ENCODE measurements around the gene OR6K2.
"Not testable (repeated sequence)": the region's sequence is repeated elsewhere in the genome, so short reads cannot be mapped to it uniquely, and the experiment has no call there.

OR6K2 gene, protein sequence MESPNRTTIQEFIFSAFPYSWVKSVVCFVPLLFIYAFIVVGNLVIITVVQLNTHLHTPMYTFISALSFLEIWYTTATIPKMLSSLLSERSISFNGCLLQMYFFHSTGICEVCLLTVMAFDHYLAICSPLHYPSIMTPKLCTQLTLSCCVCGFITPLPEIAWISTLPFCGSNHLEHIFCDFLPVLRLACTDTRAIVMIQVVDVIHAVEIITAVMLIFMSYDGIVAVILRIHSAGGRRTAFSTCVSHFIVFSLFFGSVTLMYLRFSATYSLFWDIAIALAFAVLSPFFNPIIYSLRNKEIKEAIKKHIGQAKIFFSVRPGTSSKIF

DNA sequence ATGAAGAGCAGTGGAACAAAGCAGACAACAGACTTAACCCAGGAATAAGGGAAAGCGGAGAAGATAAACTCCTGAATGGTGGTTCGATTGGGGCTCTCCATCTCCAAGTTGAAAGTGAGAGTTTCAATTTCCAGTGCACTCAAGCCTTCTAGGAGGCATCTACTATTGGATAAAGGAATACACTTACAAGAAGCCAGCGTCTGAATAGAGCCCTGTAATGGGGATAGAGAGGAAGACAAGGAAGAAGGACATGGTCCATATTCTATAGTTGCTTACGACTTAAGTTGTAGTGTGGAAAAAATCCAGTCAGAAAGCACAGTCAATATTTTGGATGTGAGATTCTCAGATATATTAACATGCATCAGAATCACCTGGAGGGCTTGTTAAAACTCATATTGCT, at the start of gene OR6K2:
TSS of gene OR6K2 (minus strand) at position 101 of the 400 bp plus-strand sequence. CDS start at position 101, 0 bp downstream.
- DNase-seq: no peak

DNA sequence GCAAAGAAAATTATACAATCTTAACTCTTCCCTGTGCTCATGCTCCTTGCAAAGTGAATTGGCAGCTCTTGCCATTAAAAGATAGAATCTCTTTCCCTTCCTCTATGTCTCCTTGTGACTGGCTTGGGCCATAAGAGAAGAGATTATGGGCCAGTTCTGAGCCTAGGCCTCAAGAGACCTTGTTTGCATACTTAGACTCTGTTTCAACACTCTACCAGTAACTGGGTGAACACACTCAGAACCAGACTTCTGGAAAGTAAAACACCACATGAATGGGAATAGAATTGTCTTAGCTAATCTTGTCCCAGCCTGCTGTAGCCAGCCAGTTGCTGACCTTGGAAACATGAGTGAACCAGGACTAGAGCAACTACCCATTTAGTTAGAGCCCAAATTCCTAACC, 35.4 kb upstream of the OR6K2 start:
- no peak for DNase-seq

DNA sequence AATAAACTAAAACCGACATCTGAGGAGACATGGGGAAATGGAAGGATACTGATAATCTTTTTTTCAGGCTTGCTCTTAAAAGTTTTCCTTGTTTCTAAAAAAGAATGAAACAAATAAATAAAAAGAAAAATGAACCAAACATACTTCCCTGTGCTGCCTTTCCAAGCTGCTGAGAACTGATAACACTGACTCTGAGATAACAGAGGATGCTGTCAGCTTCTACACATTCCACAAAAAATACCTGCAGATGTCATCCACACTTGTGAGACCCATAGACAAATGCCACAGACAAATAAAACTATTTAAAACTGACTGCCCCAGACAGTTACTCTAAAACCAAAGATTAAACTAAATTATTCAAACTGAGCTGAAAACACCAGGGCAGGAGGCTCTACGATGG, 32.1 kb upstream of the OR6K2 start:
- no peak for DNase-seq

DNA sequence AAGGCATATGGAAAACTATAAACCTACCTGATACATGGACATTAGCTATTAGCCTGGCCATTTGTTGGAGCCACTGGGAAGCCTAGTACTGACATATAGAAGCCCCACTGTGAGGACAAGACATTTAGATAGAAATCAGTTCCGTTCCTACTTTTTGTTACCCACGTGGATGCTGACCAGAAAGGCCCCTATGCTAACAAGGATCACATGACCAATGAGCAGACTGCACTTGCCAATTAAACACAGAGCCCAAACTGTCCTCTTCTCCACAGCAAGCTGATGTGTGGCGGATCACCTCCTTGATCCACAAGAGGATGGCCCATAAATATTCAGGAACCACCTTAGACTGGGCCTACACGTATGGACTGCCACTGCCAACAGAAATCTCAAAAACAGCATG, 31.3 kb upstream of the OR6K2 start:
- DNase-seq: no peak

DNA sequence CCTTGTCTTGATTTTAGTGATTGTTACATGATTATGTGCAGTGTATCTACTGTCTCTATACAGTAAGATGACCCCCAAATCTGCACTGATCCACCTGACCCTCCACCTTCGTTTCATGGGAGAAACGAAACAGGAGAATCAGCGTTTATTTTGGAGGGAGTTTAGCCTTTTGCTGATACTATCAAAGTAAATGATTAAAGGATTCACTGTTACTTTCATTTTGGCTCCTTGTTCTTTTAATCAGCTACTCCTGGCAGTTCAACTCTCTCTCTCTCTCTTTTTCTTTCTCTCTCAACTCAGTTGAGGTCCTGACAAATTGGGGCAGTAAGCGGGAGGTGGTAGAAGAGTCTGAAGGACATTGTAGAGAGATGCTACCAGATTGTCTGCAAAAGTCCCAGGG, 30.0 kb upstream of the OR6K2 start:
- DNase-seq: no peak

DNA sequence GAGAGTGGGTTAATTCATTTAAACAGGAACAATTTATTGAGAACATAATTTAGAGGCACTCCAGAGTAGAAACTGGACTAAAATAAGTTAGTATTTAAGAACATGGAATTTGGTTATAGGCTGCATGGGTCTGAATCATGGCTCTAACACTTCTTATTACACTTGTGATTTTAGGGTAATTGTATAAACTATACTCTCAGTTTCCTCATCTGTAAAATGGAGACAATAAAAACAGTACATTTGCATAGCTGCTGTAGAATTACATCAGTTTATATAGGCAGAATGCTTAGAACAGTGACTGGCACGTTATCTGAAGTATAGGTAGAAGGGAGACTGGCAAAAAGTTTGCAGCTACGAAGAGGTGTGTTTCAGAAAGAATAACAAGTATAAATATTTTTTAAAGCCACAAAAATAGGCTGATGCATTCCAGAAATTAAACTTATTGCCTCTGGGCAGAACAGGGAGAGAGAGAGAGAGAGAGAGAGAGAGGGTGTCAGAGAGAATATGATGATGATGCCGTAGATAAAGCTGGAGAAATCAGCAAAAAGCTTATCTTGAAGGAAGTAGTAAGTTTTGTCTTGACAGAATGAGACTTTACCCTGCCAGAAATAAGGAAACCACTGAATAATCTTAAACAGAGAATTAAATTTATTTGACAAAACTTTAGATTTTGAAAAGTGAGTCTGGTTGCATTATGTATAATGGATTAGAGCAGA, 28.2 kb upstream of the OR6K2 start:
- no peak for DNase-seq

DNA sequence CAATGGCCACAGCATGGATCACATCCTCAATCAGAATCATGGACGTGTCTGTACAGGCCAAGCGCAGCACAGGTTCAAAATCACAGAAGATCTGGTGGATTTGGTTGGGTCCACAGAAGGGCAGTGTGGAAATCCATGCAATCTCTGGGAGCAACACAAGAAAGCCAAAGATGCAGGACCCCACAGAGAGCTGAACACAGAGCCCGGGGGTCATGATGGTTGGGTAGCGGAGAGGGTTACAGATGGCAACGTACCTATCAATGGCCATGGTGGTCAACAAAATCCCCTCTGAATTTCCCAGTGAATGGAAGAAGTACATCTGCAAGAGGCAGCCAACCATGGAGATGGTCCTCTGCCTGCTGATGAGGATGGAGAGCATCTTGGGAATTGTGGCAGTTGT, 24.0 kb upstream of the OR6K2 start:
- no peak for DNase-seq

DNA sequence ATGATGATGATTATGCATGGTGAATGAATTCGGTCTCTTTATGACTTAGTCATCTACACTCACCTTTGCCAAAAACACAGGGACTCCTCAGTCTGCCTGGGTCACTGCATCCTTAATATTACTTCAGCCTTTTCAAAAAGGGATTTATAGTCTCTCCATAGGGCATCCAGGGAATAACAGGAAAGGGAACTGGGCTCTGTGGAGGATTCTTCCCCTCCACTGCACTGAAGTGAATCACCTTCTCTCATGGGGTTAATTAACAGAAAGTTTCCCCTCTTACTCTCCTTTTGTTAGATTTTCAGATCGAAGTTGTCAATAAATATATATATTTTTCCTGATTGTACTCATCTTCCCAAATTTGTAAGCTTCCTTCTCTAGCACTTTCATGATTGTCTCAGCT, 20.2 kb upstream of the OR6K2 start, which contains the start of gene OR6K3:
TSS of gene OR6K3 (minus strand) at position 101 of the 400 bp plus-strand sequence. CDS start 2,605 bp downstream, outside the sequence.
- no peak for DNase-seq

DNA sequence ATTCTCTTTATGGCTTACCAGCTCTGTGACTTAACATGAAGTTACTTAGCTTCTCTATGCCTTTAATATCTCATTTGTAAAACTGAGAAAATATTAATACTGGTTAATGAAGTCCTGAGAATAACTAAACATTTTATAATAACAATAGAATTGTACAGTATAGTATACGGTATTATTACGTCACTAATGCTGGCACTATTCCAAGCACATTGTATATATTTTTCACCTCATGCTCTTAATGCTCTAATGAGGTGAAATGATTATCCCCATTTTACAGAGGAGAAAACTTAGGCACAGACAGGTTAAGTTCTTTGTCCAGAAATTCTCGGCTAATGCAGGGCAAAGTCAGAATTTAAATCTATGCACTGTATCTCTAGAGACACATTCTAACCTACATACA, 19.2 kb upstream of the OR6K2 start:
- no peak for DNase-seq

DNA sequence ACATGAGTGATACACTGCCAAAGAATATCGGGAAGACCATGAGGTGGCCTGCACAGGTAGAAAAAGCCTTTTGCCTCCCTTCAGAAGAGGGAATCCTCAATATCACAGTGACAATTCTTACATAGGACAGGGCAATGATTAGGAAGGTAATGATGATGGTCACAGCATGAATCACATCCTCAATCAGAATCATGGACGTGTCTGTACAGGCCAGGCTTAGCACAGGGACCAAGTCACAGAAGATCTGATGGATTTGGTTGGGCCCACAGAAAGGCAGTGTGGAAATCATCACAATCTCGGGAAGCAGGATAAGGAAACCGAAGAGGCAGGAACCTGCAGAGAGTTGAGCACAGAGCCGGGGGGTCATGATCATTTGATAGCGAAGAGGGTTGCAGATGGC, 16.9 kb upstream of the OR6K2 start:
- DNase-seq: no peak

DNA sequence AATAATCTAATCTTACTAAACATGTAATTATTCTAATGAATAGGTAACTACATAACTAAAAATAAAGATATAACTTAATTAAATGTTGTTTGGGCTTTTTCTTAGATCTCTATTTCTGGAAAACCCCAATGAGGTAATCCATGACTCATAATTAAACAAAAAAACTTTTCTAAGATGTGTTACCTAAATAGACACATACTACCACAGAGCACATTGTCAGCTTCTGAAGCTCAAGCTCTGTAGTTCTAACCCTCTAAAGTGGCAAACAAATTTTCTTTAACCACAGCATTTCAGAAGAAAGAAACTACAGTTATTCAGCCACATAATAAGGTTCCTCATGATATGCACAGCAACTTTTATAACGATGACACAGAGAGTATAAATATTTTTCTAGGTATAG, 15.9 kb upstream of the OR6K2 start:
- DNase-seq: no peak

DNA sequence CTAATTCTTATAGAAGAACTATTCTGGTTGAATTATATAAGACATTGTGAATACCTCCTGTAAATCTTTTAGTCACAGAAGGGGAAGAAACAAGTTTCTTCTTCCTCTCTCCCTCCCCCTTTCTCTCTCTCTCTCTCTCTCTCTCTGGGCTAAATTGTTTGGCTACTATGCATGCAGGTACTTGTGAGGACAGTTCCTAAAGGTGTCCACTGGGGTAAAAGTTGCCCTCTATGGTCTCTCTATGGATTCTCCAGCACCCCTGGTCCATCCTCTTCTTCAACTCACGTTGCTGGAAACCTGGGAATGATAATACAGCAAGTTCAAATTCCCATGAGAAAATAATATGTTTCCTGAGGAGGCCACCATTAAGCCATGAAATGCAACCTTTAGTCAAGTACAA, 14.3 kb upstream of the OR6K2 start:
- DNase-seq: no peak

DNA sequence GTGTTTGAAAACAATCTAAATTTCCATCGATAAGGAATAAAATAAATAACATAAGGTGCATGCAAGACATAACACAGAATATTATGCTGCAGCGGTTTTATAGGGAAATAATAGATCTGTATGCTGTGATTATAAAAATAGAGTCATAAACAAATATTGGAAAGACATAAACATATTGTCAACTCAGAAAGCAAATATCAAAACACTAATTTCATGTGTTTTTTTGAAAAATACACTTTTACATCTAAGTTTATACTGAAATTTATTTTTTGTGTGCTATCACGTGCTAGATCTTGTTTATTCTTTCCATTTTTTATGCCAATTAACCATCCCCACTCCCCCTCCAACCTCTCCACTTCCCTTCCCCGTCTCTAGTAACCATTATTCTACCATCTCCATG, 10.6 kb upstream of the OR6K2 start:
- no peak for DNase-seq

DNA sequence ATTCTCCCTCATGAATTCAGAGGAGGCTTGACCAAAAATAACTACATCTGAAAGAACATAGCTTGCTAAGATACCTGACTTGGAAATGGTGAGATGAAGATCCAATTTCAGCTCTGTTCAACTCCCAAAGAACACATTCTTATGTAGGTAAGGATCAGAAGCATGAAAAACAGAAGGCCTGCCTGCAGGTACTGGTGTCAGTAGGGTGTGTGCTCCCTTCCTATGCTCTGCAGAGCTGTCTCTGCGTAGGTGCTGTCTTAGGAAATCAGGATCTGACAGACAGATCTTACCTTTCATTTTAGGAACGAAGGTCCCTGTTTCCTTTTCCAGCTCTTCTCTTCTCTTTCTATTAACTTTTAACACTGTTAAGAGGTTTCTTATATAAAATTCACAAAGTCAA, 5.6 kb upstream of the OR6K2 start:
- DNase-seq: no peak

DNA sequence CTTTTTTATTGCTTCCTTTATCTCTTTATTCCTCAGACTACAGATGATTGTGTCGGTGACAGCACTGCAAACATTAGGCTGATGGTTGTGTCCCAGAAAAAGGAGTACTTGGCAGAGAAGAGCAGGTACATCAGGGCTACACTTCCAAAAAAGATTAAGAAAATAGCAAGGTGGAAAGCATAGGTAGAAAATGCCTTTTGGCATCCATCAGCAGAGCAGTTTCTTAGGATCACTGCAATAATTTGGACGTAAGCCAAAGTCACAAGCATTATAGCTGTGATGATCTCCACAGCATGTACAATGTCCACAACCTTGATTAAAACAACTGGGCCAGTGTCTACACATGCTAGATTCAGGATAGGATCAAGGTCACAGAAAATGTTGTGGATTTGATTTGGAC, 5.9 kb downstream of the OR6K2 start:
- no peak for DNase-seq

DNA sequence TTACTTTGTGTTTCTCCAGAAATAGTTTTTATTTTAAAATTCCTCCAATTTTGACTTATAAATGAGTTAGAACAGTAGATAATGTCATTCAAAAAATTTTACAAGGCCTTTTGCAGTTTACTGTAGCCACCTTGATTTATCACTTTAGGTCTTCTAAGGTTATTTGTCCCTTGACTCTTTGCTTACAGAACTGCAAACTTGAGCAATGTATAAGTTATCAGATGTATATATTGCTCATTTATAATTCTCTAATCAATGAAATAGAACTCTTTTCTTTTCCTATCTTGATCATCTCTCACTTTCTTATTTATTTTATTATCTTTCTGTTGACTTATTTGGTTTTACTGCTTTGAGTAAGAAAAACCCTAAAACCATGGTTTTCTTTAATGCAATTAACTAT, 8.1 kb downstream of the OR6K2 start:
- no peak for DNase-seq

DNA sequence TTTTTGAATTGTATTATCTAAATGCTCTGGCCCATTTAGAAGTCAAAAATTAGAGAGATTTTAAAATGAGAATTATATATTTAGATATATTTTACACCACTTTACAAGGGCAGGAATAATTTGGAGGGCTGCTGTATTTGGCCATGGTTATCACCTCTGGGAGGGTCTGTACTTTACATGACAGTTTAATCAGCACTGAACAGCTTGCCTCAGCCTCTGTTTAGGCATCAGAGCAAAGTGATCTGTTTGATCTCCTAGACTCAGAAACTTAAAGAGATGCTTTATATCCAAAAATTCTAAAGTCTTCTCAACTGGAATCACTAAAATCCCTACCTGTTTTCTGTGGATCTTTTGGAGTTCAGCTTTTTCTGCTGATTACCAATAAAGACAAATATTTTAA, 8.5 kb downstream of the OR6K2 start:
- no peak for DNase-seq

DNA sequence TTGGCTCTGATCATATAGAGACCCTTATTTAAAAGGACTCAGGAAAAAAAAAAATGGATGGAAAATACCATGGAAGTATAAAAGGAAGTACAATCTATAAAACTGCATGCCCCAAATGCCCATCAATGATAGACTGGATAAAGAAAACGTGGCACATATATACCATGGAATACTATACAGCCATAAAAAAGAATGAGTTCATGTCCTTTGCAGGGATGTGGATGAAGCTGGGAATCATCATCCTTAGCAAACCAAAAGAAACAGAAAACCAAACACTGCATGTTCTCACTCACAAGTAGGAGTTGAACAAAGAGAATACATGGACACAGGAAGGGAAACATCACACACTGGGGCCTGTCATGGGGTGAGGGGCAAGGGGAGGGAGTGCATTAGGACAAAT, 9.3 kb downstream of the OR6K2 start:
- DNase-seq: not testable (repeated sequence)

DNA sequence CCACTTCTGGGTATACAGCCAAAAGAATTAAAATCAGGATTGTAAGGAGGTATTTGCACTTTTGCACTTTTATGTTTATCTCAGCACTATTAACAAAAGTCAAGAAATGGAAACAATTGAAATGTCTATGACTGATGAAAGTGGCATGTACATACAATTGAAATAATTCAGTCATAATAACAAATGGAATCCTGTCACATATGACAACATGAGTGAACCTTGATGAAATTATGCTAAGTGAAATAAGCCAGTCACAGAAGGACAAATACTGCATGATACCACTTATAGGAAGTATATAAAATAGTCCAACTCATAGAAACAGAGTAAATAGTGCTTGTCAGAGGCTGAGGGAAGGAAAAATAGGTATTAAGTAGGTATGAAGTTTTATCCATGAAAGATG, 10.6 kb downstream of the OR6K2 start:
- no peak for DNase-seq

DNA sequence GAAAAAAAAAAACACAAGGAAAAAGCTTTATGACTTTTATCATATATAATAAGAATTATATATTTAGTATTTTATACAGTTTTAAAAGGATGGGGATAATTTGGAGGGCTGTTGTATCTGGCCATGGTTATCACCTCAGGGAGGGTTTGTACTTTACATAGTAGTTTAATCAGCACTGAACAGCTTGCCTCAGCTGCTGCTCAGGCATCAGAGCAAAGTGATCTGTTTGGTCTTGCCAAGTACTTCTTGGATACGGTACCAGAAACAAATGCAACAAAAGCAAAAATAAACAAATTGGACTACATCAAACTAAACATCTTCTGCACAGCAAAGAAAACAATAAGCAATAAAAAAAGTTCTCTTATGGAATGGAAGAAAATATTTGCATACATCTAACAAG, 11.3 kb downstream of the OR6K2 start:
- no peak for DNase-seq

DNA sequence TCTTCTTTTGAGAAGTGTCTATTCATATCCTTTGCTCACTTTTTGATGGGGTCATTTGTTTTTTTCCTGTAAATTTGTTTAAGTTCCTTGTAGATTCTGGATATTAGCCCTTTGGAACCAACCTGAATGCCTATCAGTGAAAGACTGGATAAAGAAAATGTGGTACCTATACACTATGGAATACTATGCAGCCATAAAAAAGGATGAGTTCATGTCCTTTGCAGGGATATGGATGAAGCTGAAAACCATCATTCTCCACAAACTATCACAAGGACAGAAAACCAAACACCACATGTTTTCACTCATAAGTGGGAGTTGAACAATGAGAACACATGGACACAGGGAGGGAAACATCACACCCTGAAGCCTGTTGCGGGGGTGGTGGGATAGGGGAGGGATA, 12.1 kb downstream of the OR6K2 start:
- DNase-seq: not testable (repeated sequence)

DNA sequence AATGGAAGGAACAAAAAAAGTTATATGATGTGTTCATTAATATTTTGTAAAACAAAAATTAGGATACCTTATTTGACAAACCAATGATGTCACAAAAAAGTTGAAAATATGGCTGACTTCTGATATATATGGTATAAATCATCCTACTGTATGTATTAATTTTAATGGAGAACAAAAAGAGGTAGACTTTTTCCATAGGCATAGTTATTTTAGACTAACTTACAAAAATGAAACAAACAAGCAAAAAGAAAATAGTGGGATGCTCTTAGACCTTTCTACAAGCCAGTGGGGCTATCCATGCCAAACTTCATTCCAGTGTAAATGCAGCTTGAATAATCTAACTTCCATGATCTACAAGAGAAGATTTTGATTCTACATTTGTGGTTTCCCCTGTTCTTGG, 13.4 kb downstream of the OR6K2 start:
- DNase-seq: no peak

DNA sequence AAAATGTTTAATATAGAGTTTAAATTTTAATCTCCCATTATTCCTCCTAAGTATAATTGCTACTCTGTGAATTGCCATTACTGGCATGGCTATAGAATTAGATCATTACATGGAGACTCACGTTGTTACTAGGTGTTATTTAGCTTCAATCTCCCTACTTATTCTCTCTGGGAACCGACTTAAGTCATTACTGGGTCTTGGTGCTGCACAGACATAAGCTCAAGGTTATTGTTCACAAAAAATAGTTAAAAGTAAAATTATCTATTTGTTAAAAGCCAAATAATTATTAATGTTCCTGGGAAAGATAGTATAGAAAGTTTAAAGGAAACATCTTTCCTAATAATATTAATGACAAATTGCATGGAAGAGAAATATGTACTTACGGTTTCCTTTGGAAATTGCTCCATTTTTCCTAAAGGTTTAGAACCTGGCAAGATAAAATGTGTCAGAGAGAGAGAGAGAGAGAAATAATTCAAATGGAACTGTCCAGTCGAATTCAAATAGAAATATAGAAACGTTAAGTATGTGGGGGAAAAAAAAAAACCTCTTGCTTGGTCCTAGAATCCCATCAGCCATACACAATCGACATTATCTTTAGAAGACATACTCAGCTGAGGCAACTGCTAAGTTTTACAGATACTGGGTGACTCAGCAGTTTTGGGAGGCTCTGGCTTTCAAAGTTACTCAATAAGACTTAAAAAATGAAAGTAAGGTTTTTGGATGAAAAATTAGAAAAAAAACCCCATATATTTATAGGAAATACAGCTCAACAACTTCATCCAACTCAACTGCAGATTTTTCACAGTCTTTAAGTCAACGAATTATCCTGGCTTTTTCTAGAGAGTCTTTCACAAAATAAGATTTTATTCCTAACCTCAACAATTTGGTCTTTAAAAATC, 14.1 kb downstream of the OR6K2 start, which contains the start of gene SPTA1:
TSS of gene SPTA1 (minus strand) at position 605 of the 899 bp plus-strand sequence. CDS start at position 407, 198 bp downstream.
- DNase-seq: no peak
